Fibroblast of skin of scalp (primary cell): ENCODE results near the gene ZSWIM8.

Source experiments
- DNase-seq: peaks from one replicate; pipeline ENCODE4 v3.0.0-alpha.2; 2013

ZSWIM8 gene

DNA sequence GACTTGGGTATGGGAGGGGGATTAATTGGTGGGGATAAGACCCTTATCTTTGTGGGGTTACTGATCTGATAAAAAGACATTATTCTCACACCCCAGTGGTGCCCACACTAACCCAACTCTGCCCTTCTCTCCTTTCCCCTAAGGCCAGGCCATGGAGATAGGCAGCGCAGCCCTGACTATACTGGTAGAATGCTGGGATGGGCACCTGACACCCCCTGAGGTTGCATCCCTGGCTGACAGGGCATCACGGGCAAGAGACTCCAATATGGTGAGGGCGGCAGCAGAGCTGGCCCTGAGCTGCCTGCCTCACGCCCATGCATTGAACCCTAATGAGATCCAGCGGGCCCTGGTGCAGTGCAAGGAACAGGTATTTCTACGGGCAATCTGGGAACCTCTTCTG, 12.7 kb downstream of the ZSWIM8 start:
- no peak for DNase-seq

DNA sequence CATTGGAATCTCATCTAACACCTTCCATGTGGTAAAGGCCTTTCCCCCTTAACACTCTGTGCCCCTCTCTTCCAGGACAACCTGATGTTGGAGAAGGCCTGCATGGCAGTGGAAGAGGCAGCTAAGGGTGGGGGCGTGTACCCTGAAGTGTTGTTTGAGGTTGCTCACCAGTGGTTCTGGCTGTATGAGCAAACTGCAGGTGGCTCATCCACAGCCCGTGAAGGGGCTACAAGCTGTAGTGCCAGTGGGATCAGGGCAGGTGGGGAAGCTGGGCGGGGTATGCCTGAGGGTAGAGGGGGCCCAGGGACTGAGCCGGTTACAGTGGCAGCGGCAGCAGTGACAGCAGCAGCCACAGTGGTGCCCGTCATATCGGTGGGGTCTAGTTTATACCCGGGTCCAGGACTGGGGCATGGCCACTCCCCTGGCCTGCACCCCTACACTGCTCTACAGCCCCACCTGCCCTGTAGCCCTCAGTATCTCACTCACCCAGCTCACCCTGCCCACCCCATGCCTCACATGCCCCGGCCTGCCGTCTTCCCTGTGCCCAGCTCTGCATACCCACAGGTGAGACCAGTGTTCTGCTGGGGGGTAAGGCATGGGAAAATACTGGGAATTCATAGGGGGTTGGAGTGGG, 13.6 kb downstream of the ZSWIM8 start:
- DNase-seq, result no peak

DNA sequence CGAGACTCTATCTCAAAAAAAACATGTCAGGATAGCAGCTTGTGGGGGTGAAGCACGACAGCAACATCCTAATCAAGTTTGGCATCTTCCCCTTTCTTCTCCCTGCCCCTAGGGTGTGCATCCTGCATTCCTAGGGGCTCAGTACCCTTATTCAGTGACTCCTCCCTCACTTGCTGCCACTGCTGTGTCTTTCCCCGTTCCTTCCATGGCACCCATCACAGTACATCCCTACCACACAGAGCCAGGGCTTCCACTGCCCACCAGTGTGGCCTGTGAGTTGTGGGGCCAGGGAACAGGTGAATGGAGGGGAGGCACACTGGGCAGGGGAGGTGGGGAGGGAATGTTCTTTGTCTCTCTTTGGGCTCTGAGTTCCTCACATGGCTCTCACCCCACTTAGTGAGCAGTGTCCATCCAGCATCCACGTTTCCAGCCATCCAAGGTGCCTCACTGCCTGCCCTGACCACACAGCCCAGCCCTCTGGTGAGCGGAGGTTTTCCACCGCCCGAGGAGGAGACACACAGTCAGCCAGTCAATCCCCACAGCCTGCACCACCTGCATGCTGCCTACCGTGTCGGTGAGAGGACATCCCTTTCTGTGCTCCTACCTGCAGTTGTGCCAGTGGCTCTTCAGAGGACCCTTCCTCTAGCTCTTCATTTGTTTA, 14.6 kb downstream of the ZSWIM8 start:
- DNase-seq, result no peak

DNA sequence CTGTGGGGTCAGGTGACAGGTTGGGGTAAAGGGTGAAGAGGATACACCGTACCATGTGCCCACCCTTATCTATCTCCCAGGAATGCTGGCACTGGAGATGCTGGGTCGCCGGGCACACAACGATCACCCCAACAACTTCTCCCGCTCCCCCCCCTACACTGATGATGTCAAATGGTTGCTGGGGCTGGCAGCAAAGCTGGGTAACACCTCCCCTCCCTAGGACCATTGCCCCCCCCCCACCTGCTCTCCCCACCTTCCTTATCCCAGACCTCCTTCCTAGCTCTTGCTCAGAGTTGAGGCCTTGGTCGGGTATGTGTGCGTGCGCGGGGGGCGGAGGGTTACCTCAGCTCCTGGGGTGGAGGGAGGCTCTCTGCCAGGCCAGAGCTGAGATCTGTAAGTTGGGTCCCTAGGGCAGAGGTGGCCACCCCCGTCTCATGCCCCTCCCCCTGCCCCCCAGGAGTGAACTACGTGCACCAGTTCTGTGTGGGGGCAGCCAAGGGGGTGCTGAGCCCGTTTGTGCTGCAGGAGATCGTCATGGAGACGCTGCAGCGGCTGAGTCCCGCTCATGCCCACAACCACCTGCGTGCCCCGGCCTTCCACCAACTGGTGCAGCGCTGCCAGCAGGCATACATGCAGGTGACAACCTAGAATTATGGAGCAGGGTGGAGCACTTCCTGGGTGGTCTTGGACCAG, 15.3 kb downstream of the ZSWIM8 start:
- DNase-seq, result no peak

DNA sequence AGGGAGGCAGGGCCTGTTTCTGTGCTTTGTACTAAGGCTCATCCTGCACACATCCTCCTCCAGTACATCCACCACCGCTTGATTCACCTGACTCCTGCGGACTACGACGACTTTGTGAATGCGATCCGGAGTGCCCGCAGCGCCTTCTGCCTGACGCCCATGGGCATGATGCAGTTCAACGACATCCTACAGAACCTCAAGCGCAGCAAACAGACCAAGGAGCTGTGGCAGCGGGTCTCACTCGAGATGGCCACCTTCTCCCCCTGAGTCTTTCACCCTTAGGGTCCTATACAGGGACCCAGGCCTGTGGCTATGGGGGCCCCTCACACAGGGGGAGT, 15.8 kb downstream of the ZSWIM8 start:
- no peak for DNase-seq

DNA sequence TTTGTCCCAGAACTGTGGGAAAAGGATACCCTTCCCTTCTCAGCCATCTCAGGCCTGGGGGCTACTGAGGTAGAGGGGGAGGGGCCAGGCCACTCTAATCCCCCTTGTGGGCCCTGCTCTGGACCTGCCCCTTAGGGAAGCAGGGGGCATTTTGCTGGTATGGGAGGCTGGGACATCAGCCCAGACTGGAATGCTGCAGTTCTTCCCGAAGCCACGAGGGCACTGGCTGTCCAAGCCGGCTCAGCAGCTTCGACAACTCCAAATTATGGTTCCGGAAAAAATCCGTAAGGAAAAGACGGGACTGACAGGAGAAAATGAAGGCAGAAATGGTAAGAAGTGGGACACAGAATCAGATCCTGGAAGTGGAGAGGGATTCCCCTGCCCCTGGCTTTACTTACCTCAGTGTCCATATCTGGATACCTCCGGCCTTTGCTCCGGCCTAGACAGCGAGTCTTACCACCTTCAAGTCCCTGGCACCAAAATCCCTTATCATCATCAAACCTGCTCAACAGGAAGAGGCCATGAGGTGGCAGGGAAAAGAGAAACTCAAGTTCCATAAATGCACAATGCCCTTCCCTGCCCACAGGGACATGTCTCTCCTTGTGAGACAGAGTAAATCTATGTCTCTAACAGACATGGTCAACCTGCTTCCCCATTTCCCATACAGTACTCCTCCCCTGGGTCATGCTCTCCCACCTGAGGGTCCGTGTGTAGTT, 17.0 kb downstream of the ZSWIM8 start:
- no peak for DNase-seq

DNA sequence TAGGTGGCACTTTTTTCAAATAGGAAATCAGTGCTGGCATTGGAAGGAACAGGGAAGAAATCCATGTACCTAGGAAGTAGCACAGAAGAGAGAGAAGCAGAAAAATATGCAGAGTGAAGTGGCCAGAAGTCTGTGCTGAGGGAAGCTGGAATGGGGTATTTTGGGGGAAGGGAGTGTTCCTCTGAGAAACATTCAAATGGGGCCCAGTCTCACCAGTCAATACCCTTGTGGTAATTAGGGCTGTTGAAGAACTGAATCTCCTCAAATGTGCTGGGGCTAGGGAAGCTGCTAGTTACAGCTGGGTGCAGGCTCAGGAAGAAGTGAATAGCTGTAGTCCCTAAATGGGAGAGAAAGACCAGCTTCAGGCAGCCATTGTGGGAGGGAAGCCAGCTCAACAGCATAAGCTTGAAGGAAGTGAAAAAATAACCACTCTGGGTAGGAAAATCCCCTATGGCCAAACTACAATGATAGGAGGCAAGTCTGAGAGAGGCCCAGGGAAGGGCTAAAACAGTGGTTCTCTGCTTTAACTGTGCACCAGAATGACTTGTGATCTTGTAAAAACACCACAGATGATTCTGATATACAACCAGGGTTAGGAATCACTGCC, 18.4 kb downstream of the ZSWIM8 start:
- DNase-seq, result no peak

DNA sequence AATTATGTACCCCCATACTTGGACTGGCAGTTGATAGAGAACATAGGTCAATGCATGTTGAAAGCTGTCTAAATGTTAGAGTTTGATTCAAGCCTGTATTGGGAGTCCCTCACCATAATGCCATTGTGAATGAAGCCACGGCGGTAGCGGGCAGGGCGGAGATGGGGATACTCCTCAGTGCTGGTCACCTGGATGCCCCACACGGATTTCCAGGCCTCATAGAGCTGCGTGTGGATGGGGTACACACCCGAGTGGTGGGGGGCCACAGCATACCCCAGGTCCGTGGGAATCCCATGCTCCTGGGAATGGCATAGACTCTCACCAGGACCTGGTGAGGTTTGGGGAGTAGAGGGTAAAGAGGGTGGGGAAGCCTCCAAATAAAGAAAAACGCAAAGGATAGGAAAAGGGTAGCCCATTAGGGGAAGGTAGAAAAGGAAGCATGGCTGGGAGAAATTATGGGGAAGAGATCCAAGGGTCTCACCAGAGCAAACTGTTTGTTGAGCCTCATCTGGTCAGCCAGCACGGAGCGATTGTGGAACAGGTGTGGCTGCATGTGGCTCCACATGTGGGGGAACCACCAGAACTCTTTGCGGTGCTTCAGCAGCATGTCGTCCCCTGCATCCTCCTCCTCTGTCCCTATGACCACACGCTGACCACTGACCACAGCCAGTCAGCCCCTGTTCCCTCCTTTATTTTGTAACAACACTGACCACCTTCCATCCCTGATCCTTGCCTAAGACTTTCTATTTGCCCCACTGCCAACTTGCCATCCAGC, 21.0 kb downstream of the ZSWIM8 start:
- no peak for DNase-seq

DNA sequence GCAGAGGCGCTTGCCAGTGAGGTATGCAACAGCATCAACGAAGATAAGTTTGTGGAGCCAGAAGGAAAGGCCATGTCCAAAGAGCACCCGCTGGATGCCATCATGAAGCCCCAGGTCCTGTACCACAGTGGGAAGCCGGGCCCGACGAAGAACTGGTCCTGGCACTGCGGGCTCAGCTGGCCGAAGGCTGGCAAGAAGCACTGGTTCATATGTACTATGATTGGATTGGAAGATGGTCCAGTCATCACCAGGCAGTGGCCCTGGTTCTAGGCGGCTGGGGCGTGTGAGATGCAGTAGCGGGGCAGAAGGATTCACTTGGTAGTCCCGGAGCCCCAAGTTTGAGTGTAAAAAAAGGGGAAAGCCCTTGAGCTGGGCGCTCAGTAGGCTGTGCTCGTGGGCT, 22.1 kb downstream of the ZSWIM8 start:
- DNase-seq, result no peak

DNA sequence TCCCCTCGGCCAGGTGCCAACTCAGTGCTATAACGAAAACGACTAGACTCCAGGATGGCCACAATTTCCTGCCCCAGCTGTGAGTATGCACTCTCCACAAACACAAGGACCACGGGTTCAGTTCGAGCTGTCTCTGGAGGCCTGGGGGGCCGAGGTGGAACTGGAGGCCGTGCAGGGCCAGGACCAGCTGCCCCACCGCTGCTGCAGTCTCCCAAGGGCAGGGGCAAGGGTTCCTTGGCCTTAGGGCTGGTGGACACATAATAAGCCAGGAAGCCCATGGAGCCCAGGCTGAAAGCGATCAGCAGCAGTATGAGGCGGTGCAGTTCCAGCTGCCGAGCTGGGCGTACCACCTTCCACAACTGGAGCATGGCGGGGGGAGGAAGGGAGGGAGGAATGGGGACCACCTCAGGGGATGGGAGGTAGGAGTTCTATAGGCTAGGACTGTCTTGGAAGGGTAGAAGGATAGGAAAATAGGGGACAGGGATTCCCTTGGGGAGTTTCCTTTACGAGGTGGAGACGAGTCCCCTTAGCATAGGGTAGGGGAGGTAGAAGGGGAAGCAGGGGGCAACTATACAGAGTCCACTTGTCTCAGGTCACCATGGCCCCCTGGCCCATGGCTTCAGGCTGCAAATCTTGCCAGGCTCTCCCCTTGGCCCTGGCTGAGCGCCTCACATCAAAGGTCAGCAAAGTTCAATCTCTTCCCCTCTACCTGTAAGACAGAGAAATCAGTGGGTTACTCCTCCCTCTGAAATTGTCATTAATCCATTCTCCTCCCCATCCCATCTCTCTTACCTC, 22.8 kb downstream of the ZSWIM8 start:
- DNase-seq, result no peak

DNA sequence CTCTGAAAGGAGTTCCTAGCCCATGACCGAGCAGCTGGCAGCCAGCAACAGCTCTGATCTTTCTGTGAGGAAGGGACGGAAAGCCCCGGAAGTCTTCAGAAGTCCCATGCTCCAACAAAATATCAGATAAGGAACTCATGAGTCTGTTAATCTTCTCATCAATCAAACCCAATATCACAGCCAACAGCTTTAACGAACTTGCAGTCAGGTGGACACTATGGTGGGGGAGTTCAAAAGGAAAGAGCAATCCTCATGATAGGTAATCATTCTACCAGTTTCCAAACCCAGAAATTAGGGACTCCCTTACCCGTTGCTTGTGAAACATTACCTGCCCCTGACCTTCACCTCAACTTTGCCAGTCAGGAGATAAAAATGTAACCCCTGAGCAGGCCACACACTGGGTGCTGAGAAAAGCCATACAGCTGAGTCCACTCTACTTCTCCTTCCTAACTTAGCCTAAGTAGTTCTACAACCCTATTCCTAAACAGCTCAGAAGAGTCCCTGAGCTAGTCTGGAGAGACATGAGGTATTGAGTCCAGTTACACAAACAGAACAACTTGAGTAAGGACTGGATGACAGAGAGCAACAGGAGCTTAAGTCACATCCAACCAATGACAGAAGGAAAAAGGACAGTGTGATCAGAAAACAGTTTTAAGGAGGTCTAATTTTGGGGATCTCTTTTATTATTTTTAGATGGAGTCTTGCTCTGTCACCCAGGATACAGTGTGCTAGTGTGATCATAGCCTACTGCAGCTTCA, 23.8 kb downstream of the ZSWIM8 start:
- DNase-seq, result no peak

DNA sequence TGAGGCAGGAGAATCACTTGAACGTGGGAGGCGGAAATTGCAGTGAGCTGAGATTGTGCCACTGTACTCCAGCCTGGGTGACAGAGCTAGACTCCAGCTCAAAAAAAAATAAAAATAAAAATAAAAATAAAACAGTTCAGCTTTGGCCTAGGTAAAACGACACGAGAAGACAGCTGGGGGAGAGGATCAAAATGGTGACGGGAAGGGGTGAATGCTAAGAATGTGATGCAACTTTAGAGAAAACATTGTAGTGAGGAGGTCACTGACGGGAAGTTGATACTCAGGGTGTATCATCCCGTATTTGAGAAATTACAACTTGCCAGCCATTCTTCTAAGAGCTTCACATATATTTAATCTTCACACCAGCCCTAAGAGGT, 24.9 kb downstream of the ZSWIM8 start:
- DNase-seq, result peak; percentile 13

DNA sequence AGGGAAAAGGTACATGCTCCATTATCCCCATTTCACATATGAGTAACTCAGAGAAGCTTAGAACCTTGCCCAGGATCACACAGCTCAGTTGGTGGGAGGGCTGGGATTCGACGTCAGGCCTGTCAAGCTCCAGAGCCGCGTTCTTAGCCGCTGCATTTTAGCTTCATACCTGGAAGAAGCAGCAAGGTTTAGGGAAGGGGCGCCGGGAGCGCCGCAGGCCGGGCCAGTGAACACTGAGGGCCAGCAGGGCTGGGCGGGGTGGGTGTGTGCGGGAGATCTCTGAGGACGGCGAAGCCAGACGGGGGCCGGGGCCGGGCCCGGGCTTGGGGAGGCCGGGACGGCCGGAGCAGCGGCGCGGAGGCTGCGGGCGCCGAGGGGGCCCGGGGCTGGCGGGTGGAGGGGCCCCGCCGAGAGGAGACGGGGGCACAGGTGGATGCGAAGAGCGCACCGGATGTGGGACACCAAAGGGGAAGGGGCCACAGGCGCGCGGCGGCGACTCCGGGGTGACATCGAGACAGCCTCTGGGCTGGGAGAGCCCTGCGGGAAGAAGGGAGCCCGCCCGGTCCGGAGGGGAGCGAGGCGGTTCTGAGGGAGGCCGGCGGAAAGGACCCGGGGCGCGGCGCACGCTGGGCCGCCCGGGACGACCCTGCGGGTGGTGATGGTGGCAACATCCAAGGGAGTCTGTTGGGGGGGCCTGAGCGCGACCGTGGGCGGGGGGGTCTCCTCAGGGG, 25.5 kb downstream of the ZSWIM8 start:
- DNase-seq, result peak; percentile 6

DNA sequence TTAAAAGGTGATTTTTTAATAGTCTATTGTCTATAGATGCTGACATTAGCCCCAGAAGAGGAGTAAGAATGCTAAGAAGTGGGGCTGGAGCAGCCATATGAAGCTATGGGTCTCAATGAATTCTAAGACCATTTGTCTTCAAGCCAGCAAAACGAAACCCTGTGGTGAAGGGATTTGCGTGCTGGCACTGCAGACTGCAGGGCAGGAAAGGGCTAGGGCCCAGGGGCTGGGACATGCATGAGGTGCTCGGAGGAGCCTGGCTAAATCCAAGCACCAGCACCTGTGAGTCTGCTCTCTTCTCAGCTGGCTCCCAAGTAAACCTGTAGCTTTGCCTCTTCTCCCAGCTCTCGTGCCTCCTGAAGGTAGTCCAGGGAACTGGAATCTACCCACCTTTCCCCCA, 27.3 kb downstream of the ZSWIM8 start:
- no peak for DNase-seq

DNA sequence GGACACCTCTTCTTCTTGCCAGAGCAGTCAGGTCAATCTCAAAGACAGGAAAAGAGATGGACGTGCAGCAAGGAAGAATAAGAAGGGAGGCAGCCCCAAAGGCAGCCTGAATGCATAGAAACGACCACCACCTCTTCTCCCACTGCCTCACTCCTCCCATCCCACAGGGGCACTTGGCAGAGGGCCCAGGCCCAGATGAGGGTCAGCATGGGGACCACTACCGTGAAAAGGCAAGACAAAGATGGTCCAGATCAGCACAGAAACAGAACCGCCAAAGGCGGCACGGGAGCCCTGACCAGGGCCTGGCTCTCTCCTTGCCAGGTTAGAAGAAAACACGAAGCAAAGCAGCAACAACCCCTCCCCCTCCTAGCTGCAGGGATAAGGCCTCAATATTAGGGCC, 27.9 kb downstream of the ZSWIM8 start:
- DNase-seq, result no peak

DNA sequence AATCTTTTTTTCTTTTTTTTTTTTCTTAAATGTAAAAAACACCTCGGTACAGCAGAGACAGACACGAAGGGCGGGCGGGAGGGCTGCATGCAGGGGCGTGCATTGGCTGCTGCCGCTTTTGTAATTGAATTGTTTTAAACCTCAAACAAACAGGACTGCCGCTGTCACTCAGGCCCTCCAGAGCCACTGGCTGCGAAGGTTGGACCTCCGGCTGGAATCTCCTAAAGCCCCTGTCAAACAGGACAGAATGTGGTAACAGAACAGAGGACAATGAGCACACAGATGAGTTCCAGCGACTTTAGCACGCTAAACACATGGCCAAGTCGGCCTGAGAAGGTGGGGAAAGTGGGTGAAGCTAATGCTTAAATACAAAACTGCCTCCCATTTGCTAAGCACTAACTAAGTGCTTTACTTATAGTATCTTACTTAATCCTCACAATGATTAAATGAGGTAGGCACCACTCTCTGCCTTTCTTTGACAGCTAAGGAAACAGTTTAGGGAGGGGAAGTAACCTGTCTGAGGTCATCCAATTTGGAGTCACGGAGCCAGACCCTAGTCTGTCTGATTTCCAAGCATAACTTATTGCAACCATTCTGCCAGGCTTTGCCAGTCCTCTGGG, 29.0 kb downstream of the ZSWIM8 start:
- DNase-seq, result no peak

DNA sequence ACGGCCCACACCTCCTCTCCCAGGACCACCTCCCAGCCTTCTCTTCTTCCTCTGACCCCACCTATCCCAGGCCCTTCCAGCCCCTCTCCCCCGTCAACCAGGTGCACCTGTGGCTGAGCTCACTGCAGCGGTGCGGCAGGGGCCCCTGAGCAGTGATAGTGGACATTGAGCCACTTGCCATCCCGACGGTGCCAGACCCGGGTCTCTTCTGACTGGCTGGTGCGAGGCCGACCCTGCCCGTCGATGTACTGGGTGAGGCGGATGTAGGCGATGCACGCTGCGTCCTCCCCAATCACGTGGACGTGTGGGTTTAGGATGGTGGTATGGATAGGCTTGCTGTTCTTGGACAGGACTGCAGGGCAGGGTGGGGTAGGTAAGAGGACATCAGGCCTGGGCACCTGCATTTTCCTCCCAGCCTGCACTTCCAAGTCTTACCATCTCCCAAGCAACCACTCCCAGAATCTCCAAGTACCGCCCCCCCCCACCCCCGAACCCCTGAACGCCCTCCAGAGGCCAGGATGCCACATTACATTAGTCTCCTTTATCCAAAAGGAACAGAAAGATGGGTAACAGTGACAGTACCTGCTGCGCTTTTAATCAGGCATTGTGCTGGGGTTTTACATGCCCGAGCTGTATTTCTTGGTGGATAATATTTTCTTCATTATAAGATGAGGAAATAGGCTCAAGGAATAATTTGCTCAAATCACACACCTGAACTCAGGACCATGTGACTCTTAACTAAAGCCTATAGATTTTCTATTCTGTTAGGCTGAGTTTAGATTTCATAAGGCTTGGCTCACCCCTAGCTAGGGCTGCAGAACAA, 29.7 kb downstream of the ZSWIM8 start:
- peak; percentile 17 for DNase-seq

DNA sequence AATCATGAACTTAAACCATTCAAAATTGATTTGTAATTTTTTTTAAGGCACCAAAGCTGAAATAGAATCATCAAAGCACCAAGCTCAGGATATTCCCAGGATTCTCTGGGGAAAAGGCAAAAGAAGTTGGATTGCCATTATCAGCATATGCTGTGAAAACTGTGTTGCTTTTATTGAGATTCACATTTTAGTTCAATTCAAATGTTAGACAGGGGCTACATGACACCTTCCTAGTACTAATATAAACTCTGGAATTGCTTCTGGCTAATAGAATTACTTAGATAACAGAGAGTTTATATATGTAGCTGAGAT, 30.3 kb downstream of the ZSWIM8 start:
- no peak for DNase-seq
